ENCODE data around the gene CNN1. TPM values are rescaled to one million over a fixed set of nuclear protein-coding genes. Genes with fewer than 3 reads are reported as not detected.
"Not testable (repeated sequence)": the region's sequence is repeated elsewhere in the genome, so short reads cannot be mapped to it uniquely, and the experiment has no call there.

Gene CNN1
- total and polyA plus RNA-seq, 12 donors: 0.94 to 76.5 (median 12.3) TPM

- intact Hi-C loops (cut with DNase I): no loop called here
- DNase-seq: no peak
- no peak overlapping the region for H3K27ac ChIP-seq
- H3K4me1 ChIP-seq (replicated peaks in 1 of 2): peaks cover 9 to 14% of the 10 kb centered on the region in 2 donors
- WGBS, 4 donors: 87 to 94% (median 91%) methylated on average over 8 of the region's 8 CpGs
- no peaks in the 10 kb centered on the region for H3K27me3 ChIP-seq
- no peak for TF ChIP-seq POLR2A (IDR thresholded peaks at IDR 0.05)
- TF ChIP-seq, protein P1, sequence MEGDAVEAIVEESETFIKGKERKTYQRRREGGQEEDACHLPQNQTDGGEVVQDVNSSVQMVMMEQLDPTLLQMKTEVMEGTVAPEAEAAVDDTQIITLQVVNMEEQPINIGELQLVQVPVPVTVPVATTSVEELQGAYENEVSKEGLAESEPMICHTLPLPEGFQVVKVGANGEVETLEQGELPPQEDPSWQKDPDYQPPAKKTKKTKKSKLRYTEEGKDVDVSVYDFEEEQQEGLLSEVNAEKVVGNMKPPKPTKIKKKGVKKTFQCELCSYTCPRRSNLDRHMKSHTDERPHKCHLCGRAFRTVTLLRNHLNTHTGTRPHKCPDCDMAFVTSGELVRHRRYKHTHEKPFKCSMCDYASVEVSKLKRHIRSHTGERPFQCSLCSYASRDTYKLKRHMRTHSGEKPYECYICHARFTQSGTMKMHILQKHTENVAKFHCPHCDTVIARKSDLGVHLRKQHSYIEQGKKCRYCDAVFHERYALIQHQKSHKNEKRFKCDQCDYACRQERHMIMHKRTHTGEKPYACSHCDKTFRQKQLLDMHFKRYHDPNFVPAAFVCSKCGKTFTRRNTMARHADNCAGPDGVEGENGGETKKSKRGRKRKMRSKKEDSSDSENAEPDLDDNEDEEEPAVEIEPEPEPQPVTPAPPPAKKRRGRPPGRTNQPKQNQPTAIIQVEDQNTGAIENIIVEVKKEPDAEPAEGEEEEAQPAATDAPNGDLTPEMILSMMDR (IDR thresholded peaks at IDR 0.05): no peak
- H3K9me3 ChIP-seq (replicated peaks in 1 of 3): no peaks in the 10 kb centered on the region
- H3K36me3 ChIP-seq (replicated peaks in 1 of 2): no peaks in the 10 kb centered on the region
- H3K4me3 ChIP-seq: no peak overlapping the region
Observed at GRCh38 chr19:11563532-11563931, 24.9 kb downstream of the CNN1 start.

DNA sequence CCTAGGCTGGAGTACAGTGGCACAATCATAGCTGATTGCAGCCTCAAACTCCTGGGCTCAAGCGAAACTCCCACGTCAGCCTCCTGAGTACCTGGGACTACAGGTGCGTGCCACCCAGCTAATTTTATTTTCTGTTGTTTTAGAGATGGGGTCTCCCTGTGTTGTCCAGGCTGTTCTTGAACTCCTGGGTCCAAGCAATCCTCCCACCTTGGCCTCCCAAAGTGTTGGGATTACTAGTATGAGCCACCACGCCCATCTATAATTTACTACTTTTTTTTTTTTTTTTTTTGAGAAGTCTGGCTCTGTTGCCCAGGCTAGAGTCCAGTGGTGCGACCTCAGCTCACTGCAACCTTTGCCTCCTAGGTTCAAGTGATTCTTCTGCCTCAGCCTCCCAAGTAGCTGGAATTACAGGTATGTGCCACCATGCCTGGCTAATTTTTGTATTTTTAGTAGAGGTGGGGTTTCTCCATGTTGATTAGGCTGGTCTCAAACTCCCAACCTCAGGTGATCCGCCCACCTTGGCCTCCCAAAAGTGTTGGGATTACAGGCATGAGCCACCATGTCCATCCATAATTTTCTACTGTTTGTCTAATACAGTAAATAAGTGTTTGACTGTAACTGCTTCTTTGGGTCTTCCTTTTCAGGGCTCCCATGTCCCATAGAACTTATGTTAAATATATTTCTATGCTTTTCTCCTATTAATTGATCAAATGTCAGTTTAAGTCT is 25.6 kb downstream of the CNN1 start:
- intact Hi-C loops (cut with DNase I); H3K36me3 ChIP-seq (replicated peaks in 1 of 2); H3K27ac ChIP-seq; H3K9me3 ChIP-seq (replicated peaks in 1 of 3); H3K27me3 ChIP-seq; DNase-seq; H3K4me3 ChIP-seq: not testable (repeated sequence)
- H3K4me1 ChIP-seq (replicated peaks in 1 of 2): peaks cover 9 to 13% of the 10 kb centered on the region in 2 donors
- WGBS, 4 donors: 94 to 96% (median 95%) methylated on average over 6 of the region's 6 CpGs

GRCh38 chr19:11565649-11565980 is 27.0 kb downstream of the CNN1 start:
- H3K4me3 ChIP-seq; H3K27me3 ChIP-seq; H3K27ac ChIP-seq; H3K36me3 ChIP-seq (replicated peaks in 1 of 2); H3K4me1 ChIP-seq (replicated peaks in 1 of 2); DNase-seq; H3K9me3 ChIP-seq (replicated peaks in 1 of 3); intact Hi-C loops (cut with DNase I): not testable (repeated sequence)
- WGBS, 4 donors: 81 to 89% (median 85%) methylated on average over 5 of the region's 5 CpGs

- H3K27me3 ChIP-seq: no peaks in the 10 kb centered on the region
- H3K36me3 ChIP-seq (replicated peaks in 1 of 2): no peaks in the 10 kb centered on the region
- H3K9me3 ChIP-seq (replicated peaks in 1 of 3): no peaks in the 10 kb centered on the region
- no peak overlapping the region for H3K4me3 ChIP-seq
- 82 to 94% (median 87%) methylated on average over 2 of the region's 2 CpGs for WGBS, 4 donors
- intact Hi-C loops (cut with DNase I): no loop called here
- H3K4me1 ChIP-seq (replicated peaks in 1 of 2): no peaks in the 10 kb centered on the region
- TF ChIP-seq, protein P1 (IDR thresholded peaks at IDR 0.05): no peak
- no peak for TF ChIP-seq POLR2A (IDR thresholded peaks at IDR 0.05)
- no peak overlapping the region for H3K27ac ChIP-seq
- DNase-seq: no peak
Observed at GRCh38 chr19:11566164-11566563, 27.5 kb downstream of the CNN1 start.

- Histone ChIP-seq H3K9me3 (replicated peaks in 1 of 3) (no peaks in the 10 kb centered on the region), H3K4me3 (no peak overlapping the region), H3K27me3 (no peaks in the 10 kb centered on the region), H3K36me3 (replicated peaks in 1 of 2) (no peaks in the 10 kb centered on the region), H3K27ac (no peak overlapping the region), H3K4me1 (replicated peaks in 1 of 2) (no peaks in the 10 kb centered on the region)
- WGBS, 4 donors: 62 to 79% (median 72%) methylated on average over 3 to 5 of the region's 5 CpGs
- TF ChIP-seq, protein P1 (IDR thresholded peaks at IDR 0.05): no peak
- TF ChIP-seq POLR2A (IDR thresholded peaks at IDR 0.05): no peak
- intact Hi-C loops (cut with DNase I): no loop called here
- DNase-seq: no peak
Observed at GRCh38 chr19:11570039-11570462, 31.4 kb downstream of the CNN1 start.

- H3K36me3 ChIP-seq (replicated peaks in 1 of 2); H3K27me3 ChIP-seq; intact Hi-C loops (cut with DNase I); H3K4me3 ChIP-seq; H3K4me1 ChIP-seq (replicated peaks in 1 of 2); DNase-seq; H3K27ac ChIP-seq; H3K9me3 ChIP-seq (replicated peaks in 1 of 3): not testable (repeated sequence)
- 77 to 85% (median 83%) methylated on average over 6 of the region's 6 CpGs for WGBS, 4 donors
Observed at GRCh38 chr19:11573354-11573753, 34.7 kb downstream of the CNN1 start.

GRCh38 chr19:11573763-11574162 is 35.1 kb downstream of the CNN1 start:
- H3K27ac ChIP-seq; H3K9me3 ChIP-seq (replicated peaks in 1 of 3); intact Hi-C loops (cut with DNase I); DNase-seq; H3K4me1 ChIP-seq (replicated peaks in 1 of 2); H3K36me3 ChIP-seq (replicated peaks in 1 of 2); H3K4me3 ChIP-seq; H3K27me3 ChIP-seq: not testable (repeated sequence)
- 74 to 97% (median 84%) methylated on average over 4 of the region's 4 CpGs for WGBS, 4 donors

Data from adrenal gland (tissue), 12 donors.